HEK293T (cell line): ENCODE data around the gene ARL15.
A peak's percentile ranks its signal among the peaks of the same experiment; 100 is the strongest.

Experiments
- CTCF ChIA-PET: fragments of 350-600 bp; formaldehyde crosslinking; extraction: SDS; loops from one replicate; lab custom pipeline; 2021; ENCODE audit warnings: antibody characterized with exemption, inconsistent platforms; lab: Yijun Ruan, JAX
- POLR2A ChIA-PET: fragments of 350-600 bp; formaldehyde crosslinking; extraction: SDS; loops from one replicate; lab custom pipeline; 2020; ENCODE audit warnings: antibody characterized with exemption, inconsistent platforms; lab: Yijun Ruan, JAX
- DNase-seq: peaks from one replicate; pipeline ENCODE4 v3.0.0; 2012; ENCODE audit warnings: mixed read lengths; ENCODE audit errors: extremely low spot score
- ARNT ChIP-seq: fragments of 450-650 bp; IDR thresholded peaks from 2 replicates; pipeline ENCODE4 v1.6.1; 2017; ENCODE audit warnings: mild to moderate bottlenecking
- BHLHE40 ChIP-seq: fragments of 450-650 bp; IDR thresholded peaks from 2 replicates; pipeline ENCODE4 v1.6.1; 2016; ENCODE audit warnings: mild to moderate bottlenecking, moderate library complexity, borderline replicate concordance
- CTBP1 ChIP-seq: fragments of 450-650 bp; IDR thresholded peaks from 2 replicates; pipeline ENCODE4 v1.6.1; 2016; ENCODE audit warnings: borderline replicate concordance
- ELF4 ChIP-seq: fragments of 450-650 bp; IDR thresholded peaks from 2 replicates; pipeline ENCODE4 v1.6.1; 2017; ENCODE audit warnings: antibody characterized with exemption
- FOXA1 ChIP-seq: fragments of 450-650 bp; IDR thresholded peaks from 2 replicates; pipeline ENCODE4 v1.6.1; 2016; ENCODE audit warnings: mild to moderate bottlenecking
- FOXK2 ChIP-seq: fragments of 450-650 bp; IDR thresholded peaks from 2 replicates; pipeline ENCODE4 v1.6.1; 2016; ENCODE audit warnings: mild to moderate bottlenecking
- FOXM1 ChIP-seq: fragments of 450-650 bp; IDR thresholded peaks from 2 replicates; pipeline ENCODE4 v1.6.1; 2017; ENCODE audit warnings: mild to moderate bottlenecking, borderline replicate concordance
- HDGF ChIP-seq: fragments of 450-650 bp; IDR thresholded peaks from 2 replicates; pipeline ENCODE4 v1.6.1; 2017; ENCODE audit warnings: antibody characterized with exemption, borderline replicate concordance
- L3MBTL2 ChIP-seq: fragments of 450-650 bp; conservative IDR thresholded peaks from 2 replicates; pipeline ENCODE4 v1.6.1; 2016; ENCODE audit warnings: mild to moderate bottlenecking
- LEF1 ChIP-seq: fragments of 450-650 bp; IDR thresholded peaks from 2 replicates; pipeline ENCODE4 v1.6.1; 2017; ENCODE audit warnings: mild to moderate bottlenecking, borderline replicate concordance
- NFRKB ChIP-seq: fragments of 450-650 bp; IDR thresholded peaks from 2 replicates; pipeline ENCODE4 v1.6.1; 2016; ENCODE audit warnings: mild to moderate bottlenecking, moderate library complexity
- PKNOX1 ChIP-seq: fragments of 450-650 bp; IDR thresholded peaks from 2 replicates; pipeline ENCODE4 v1.6.1; 2016
- SP1 ChIP-seq: fragments of 450-650 bp; IDR thresholded peaks from 2 replicates; pipeline ENCODE4 v1.6.1; 2017
- SUZ12 ChIP-seq: fragments of 450-650 bp; IDR thresholded peaks from 2 replicates; pipeline ENCODE4 v1.6.1; 2016; ENCODE audit warnings: mild to moderate bottlenecking
- TARDBP ChIP-seq: fragments of 450-650 bp; IDR thresholded peaks from 2 replicates; pipeline ENCODE4 v1.6.1; 2016
- ZNF384 ChIP-seq: fragments of 450-650 bp; IDR thresholded peaks from 2 replicates; pipeline ENCODE4 v1.6.1; 2016

The ARL15 gene

GRCh38 chr5:53922508-53923498, 387.6 kb downstream of the ARL15 start:
- POLR2A ChIA-PET: no interaction called here
- CTCF ChIA-PET: interaction anchor here (0.6 kb wide), 1 partner anchor 29 kb away, joined by 3 read pairs; no protein-coding TSS in a partner anchor
- DNase-seq: no peak
- TF ChIP-seq NFRKB (no peak), L3MBTL2 (no peak), PKNOX1 (peak; percentile 83)

- POLR2A ChIA-PET: no interaction called here
- CTCF ChIA-PET: interaction anchor here (0.6 kb wide), 2 partner anchors 451 to 801 kb away, joined by 3 read pairs; no protein-coding TSS in a partner anchor
These were observed 392.5 kb downstream of the ARL15 start for GRCh38 chr5:53917826-53918225.

GRCh38 chr5:53917095-53917494, 393.3 kb downstream of the ARL15 start:
- ChIA-PET CTCF (no interaction called here), POLR2A (no interaction called here)
- DNase-seq: no peak
- TF ChIP-seq NFRKB (no peak), SP1 (no peak), L3MBTL2 (no peak), TARDBP (no peak), LEF1 (no peak), BHLHE40 (no peak), SUZ12 (no peak), FOXA1 (no peak), ELF4 (no peak), HDGF (no peak), ZNF384 (no peak)

More at GRCh38 chr5:53917826-53918225, 392.5 kb downstream of the ARL15 start:
- DNase-seq: no peak
- TF ChIP-seq PKNOX1 (no peak), NFRKB (no peak), CTBP1 (no peak), FOXA1 (no peak)

DNA sequence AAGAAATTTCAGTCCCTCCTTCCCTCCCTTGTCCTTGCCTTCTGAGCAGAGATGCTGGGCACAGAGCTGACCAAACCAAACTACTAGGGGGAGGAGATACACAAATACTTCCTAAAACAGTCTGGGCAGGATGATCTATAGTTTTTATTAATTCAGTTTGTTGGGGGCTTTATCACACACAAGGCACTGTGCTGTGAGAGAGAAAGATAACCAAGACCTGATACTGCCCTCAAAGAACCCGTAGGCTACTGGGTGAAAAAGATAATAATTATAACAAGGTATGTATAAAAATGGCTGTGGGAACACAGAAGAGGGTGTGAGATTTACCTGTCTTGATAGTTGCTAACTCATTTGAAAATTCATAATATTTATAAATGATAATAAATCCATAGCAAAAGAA, 395.3 kb downstream of the ARL15 start:
- no peak for DNase-seq
- no peak for TF ChIP-seq ARNT
- no peak for TF ChIP-seq FOXK2
- no peak for TF ChIP-seq SP1
- no peak for TF ChIP-seq ELF4
- POLR2A ChIA-PET: no interaction called here
- CTCF ChIA-PET: interaction anchor here (0.6 kb wide), 1 partner anchor 204 kb away, joined by 3 read pairs; no protein-coding TSS in a partner anchor

- TF ChIP-seq SP1 (no peak), SUZ12 (no peak)
- POLR2A ChIA-PET: no interaction called here
- CTCF ChIA-PET: no interaction called here
- no peak for DNase-seq
These were observed 396.4 kb downstream of the ARL15 start for GRCh38 chr5:53913941-53914340.

GRCh38 chr5:53908757-53909156, 401.6 kb downstream of the ARL15 start:
- POLR2A ChIA-PET: no interaction called here
- TF ChIP-seq BHLHE40 (no peak), TARDBP (no peak), FOXK2 (no peak), L3MBTL2 (no peak), FOXA1 (no peak)
- CTCF ChIA-PET: no interaction called here
- DNase-seq: no peak

GRCh38 chr5:53907827-53908226, 402.5 kb downstream of the ARL15 start:
- no peak for DNase-seq
- ChIA-PET CTCF (no interaction called here), POLR2A (no interaction called here)
- TF ChIP-seq SUZ12: no peak
- no peak for TF ChIP-seq SP1
- TF ChIP-seq BHLHE40: no peak

DNA sequence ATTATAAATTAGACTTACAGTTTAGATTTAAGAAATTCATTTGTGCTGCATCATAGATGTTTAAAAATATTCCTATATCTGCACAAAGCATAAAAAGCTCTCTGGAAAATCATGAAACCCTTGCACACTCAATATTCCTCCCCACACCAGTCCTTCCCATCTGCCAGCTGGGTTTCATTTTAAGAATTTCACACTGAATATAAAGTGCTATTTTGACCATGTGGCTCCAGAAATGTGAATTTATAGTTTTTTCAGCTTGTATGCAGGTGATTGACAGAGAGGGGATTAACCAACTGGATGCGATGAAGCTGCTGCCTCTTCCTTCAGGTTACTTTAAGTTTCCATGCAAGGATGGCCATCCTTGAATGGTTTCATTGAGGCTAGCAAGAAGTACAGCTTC, 403.6 kb downstream of the ARL15 start:
- ChIA-PET CTCF (no interaction called here), POLR2A (no interaction called here)
- TF ChIP-seq ZNF384 (no peak), SUZ12 (no peak), FOXK2 (no peak), TARDBP (no peak), HDGF (no peak), ELF4 (no peak), PKNOX1 (no peak), FOXA1 (no peak), FOXM1 (no peak), BHLHE40 (no peak), CTBP1 (no peak)
- no peak for DNase-seq
